Measurements from ENCODE around the gene MEF2C.

MEF2C gene

GRCh38 chr5:88675708-88676636 lies 207.0 kb downstream of the MEF2C start:
- TF ChIP-seq POLR2A (IDR thresholded peaks at IDR 0.05; ENCODE audit: low read depth, low read length): no peak
- DNase-seq (ENCODE audit: insufficient read length, low spot score) (peak; percentile 71), FAIRE-seq (no peak)

GRCh38 chr5:88675168-88675707 lies 207.7 kb downstream of the MEF2C start:
- FAIRE-seq: no peak
- no peak for TF ChIP-seq POLR2A (IDR thresholded peaks at IDR 0.05; ENCODE audit: low read depth, low read length)
- DNase-seq (ENCODE audit: insufficient read length, low spot score): no peak

- DNase-seq (ENCODE audit: insufficient read length, low spot score) (no peak), FAIRE-seq (no peak)
- no peak for TF ChIP-seq POLR2A (IDR thresholded peaks at IDR 0.05; ENCODE audit: low read depth, low read length)
Measured at GRCh38 chr5:88674356-88675167, 208.4 kb downstream of the MEF2C start.

GRCh38 chr5:88673253-88674105 lies 209.5 kb downstream of the MEF2C start:
- no peak for DNase-seq (ENCODE audit: insufficient read length, low spot score)
- FAIRE-seq: no peak

GRCh38 chr5:88672644-88673252 lies 210.2 kb downstream of the MEF2C start:
- DNase-seq (ENCODE audit: insufficient read length, low spot score) (no peak), FAIRE-seq (no peak)
- TF ChIP-seq POLR2A (IDR thresholded peaks at IDR 0.05; ENCODE audit: low read depth, low read length): no peak

More at GRCh38 chr5:88673253-88674105, 209.5 kb downstream of the MEF2C start:
- no peak for TF ChIP-seq POLR2A (IDR thresholded peaks at IDR 0.05; ENCODE audit: low read depth, low read length)

GRCh38 chr5:88671505-88672499 lies 211.2 kb downstream of the MEF2C start:
- FAIRE-seq (no peak), DNase-seq (ENCODE audit: insufficient read length, low spot score) (no peak)
- TF ChIP-seq POLR2A (IDR thresholded peaks at IDR 0.05; ENCODE audit: low read depth, low read length): no peak

- TF ChIP-seq POLR2A (IDR thresholded peaks at IDR 0.05; ENCODE audit: low read depth, low read length): no peak
- no peak for FAIRE-seq
- no peak for DNase-seq (ENCODE audit: insufficient read length, low spot score)
Measured at GRCh38 chr5:88671106-88671504, 211.9 kb downstream of the MEF2C start.

- FAIRE-seq: no peak
- no peak for DNase-seq (ENCODE audit: insufficient read length, low spot score)
- TF ChIP-seq POLR2A (IDR thresholded peaks at IDR 0.05; ENCODE audit: low read depth, low read length): no peak
Measured at GRCh38 chr5:88670461-88670860, 212.5 kb downstream of the MEF2C start.

GRCh38 chr5:88669371-88670050 lies 213.5 kb downstream of the MEF2C start:
- DNase-seq (ENCODE audit: insufficient read length, low spot score) (no peak), FAIRE-seq (no peak)
- no peak for TF ChIP-seq POLR2A (IDR thresholded peaks at IDR 0.05; ENCODE audit: low read depth, low read length)

- TF ChIP-seq POLR2A (IDR thresholded peaks at IDR 0.05; ENCODE audit: low read depth, low read length): no peak
- DNase-seq (ENCODE audit: insufficient read length, low spot score) (no peak), FAIRE-seq (no peak)
Measured at GRCh38 chr5:88667496-88668201, 215.3 kb downstream of the MEF2C start.

All from H54 (cell line).